GM19351 (cell line): ENCODE results near the gene INPP5A.

Experiments used
- ATAC-seq: cut with Tn5 transposase; IDR thresholded peaks from one replicate; pipeline ENCODE4 v1.9.1; 2021; ENCODE audit warnings: mild to moderate bottlenecking, moderate library complexity; ENCODE audit not compliant: unreplicated experiment

INPP5A gene

GRCh38 chr10:132608511-132609195 lies 71.1 kb downstream of the INPP5A start:
- no peak for ATAC-seq

DNA sequence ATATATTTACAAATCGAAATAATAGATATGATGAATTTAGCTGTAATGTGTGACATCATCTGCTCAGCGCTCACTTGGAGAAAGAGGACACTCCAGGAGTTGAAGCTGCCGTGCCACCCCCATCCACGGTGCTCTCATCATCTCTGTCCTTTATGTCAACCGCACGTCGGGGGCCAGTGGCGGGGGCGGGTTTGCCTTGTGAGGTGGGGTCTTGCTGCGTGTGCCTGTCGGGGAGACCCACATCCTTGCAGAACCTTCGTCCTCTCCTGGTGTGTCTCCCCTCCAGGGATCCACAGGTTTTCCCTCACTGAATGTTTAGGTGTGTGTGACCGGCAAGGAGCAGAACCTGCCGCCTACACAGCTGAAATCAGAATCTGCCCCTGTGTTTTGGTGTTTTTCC lies 71.6 kb downstream of the INPP5A start:
- no peak for ATAC-seq

- ATAC-seq = no peak
These were observed 72.6 kb downstream of the INPP5A start for GRCh38 chr10:132610071-132610701.

GRCh38 chr10:132611026-132611910 lies 73.7 kb downstream of the INPP5A start:
- ATAC-seq = no peak

DNA sequence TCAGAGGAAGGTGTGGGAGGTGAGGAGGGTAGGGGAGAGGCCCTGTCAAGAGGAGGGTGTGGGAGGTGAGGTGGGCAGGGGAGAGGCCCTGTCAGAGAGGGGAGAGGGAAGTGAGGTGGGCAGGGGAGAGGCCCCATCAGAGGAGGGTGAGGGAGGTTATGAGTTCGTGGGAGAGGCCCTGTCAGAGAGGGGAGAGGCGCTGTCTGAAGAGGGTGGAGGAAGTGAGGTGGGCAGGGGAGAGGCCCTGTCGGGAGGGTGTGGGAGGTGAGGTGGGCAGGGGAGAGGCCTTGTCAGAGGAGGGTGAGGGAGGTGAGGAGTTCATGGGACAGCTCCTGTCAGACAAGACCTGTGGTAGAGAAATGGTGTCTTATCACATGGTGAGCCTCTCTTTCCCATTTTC lies 74.4 kb downstream of the INPP5A start:
- ATAC-seq = no peak

GRCh38 chr10:132612571-132613504 lies 75.3 kb downstream of the INPP5A start:
- ATAC-seq = no peak

DNA sequence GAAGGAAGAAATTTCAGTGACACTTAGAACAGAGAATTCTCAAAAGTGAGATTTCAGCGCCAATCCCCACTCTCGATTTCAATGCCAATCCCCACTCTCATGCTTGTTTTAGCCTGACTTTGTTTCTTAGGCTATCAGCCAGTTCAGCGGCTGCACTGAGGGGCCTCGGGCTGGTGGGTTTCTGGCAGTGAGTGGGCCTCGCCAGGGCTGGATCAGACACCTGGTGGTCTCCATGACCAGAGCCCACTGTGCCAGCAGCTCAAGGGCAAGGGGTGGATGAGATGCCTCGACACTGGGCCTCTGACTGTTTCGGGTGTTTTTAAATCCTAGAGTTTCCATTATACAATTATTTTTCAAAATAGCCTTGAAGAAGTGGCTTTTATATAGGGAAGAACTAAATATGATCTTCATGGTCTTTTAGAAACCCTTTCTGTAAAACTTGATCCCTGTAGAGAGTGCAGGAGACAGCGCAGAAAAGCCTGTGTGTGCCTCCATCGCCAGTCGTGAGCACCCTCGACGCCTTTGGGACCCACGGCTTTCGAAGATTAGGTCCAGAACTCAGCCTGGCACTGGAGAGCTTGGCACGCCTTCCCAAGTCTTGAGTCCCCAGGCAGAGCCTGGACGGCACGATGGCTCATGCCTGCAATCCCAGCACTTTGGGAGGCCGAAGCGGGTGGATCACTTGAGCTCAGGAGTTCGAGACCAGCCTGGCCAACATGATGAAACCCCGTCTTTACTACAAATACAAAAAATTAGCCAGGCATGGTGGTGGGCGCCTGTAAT lies 76.2 kb downstream of the INPP5A start:
- no peak for ATAC-seq

DNA sequence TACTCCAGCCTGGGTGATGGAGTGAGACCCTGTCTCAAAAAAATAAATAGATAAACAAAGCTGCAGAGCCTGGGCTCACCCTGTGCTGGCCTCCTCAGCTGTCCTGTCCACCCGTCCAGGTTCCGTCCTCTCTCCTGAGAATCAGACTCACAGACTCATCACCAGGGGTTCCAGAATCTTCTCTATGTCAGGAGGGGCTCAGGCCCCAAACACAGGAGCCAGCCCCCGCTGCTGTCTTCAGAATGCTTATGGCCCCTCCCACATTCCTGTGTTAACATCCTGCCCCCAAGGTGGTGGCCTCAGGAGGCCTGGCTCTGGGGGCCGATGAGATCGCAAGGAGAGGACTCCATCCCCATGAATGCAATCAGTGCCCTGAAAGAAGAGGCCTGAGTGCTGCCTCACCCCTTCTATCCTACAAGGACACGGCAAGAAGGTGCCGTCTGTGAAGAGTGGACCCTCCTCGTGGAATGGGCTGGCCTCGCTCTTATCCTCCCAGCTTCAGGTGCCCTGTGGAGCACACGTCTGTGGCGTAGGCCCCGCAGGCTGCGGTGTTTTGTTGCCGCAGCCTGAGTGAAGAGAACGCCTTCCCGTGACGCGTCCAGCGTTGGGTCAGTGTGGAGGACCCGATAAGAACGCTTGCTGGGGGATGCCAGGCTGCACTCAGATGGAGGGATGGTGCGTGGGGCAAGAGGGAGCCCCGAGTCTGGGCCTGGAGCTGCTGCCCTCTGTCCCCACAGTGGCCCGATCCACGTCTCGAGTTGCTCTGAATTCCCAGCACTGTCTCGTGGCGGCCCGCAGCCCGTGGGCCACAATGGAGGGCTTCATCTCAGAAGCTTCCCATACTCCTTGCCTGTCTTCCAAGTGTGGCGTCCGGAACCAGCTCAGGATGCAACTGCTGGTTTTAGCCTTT lies 77.1 kb downstream of the INPP5A start:
- ATAC-seq = no peak

GRCh38 chr10:132615341-132616169 lies 78.0 kb downstream of the INPP5A start:
- ATAC-seq = no peak

DNA sequence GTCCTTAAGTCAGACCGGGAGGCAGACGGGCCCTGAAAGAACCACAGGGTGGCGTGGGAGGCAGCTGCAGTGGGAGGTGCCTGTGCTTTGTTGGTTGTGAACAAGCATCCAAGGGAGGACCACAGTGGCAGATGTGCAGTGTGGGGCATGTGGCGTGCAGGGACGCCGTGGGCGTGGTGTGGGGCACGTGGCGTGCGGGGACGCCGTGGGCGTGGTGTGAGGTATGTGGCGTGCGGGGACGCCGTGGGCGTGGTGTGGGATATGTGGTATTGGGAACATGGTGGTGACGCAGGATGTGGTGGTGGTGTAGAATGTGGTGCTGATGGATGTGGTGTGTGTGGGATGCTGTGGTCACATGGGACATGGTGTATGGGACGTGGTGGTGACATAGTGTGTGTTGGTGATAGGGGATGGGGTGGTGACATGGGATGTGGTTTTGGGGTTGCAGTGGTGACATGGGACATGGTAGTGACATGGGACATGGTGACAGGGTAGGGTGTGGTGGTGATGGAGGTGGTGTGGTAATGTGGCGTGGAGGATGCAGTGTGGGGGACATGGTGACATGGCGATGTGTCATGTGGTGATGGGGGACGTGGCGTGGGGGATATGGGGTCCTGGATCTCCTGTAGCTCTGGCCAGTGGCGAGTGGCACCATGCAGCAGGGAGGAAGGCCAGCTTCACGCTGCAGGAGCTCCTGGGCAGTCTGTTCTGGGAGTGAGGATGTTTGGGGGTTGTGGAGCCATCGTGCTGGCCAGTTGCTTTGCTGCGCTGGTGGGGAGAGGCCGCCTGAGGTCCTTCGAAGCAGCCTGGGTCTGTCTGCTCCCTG lies 78.8 kb downstream of the INPP5A start:
- no peak for ATAC-seq

GRCh38 chr10:132616996-132617736 lies 79.6 kb downstream of the INPP5A start:
- no peak for ATAC-seq

DNA sequence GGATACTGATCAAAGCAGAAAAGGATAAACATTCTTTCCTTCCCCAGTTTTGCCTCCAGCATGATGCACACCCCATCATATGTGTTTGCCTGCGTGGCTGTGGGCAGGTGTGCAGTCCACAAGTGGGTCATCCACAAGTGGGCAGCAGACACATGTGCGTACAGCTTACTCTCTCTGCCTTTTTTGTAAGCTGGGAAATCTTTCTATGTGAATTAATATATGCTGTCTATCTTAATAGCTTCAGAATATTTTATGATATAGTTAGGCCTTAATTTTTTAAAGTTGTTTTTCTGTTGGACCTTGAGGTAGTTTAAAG lies 80.1 kb downstream of the INPP5A start:
- no peak for ATAC-seq

DNA sequence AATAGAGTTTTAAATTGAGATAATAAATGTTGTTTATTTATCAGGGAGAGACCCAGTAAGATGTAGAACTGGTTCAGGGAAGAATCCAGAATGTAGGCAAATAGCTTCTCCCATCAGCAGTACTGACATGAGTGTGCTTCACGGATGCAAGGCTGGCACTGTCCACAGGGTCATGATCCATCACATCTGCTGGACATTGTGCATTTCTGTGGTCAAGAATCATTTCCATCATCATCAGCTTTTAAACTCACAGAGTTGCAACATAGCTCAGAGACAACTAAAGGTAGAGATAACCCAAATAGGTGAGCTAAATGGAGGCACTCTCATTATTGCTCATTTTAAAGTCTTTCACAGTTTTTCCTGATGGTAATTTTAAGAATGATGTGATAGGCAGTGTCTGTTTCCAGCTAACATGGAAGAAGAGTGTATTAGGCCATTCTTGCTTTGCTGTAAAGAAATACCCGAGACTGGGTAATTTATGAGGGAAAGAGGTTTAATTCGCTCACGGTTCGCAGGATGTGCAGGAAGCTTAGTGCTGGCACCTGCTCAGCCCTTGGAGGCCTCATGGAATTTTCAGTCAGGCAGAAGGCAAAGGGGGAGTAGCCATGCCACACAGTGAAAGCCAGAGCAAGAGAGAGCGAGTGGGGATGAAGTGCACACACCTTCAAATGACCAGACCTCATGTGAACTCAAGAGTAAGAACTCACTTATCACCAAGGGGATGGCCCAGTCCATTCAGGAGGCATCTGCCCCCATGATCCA lies 80.8 kb downstream of the INPP5A start:
- ATAC-seq = no peak

GRCh38 chr10:132619927-132620326 lies 82.3 kb downstream of the INPP5A start:
- no peak for ATAC-seq

GRCh38 chr10:132624061-132624846 lies 86.7 kb downstream of the INPP5A start:
- no peak for ATAC-seq
